Breast epithelium (tissue), 4 donors: ENCODE results near the gene CYP39A1. TPM values are rescaled to one million over a fixed set of nuclear protein-coding genes. Genes with fewer than 3 reads are reported as not detected.
"Not testable (repeated sequence)": the region's sequence is repeated elsewhere in the genome, so short reads cannot be mapped to it uniquely, and the experiment has no call there.

Experiments
- DNase-seq, 2 donors: peaks; one replicate each; pipeline ENCODE4 v3.0.0-alpha.2; 2019; ENCODE audit warnings: low spot score in 2 of 2
- H3K27ac ChIP-seq, 2 donors: fragments of 200-600 bp; sonication (generic) in 1 of 2; one replicate each; pipeline ENCODE4 v1.5.1; 2016 to 2019; ENCODE audit warnings: mild to moderate bottlenecking in 1 of 2
- H3K27me3 ChIP-seq, 2 donors: fragments of 200-600 bp; sonication (generic) in 1 of 2; one replicate each; pipeline versions ENCODE4 v1.5.1 to v1.6.0; 2017 to 2019; ENCODE audit warnings: control low read depth in 1 of 2, mild to moderate bottlenecking in 1 of 2
- H3K36me3 ChIP-seq: fragments of 200-600 bp; one replicate; pipeline ENCODE4 v1.5.1; 2019
- H3K4me1 ChIP-seq, 2 donors: fragments of 200-600 bp; sonication (generic); one replicate each; pipeline ENCODE4 v1.5.1; 2016 to 2019; ENCODE audit warnings: control low read depth in 1 of 2
- H3K4me3 ChIP-seq, 3 donors: fragments of 200-600 bp; sonication (generic); 1 replicate in 2 of 3; 2 replicates in 1 of 3; pipeline ENCODE4 v1.5.1; 2016 to 2019; ENCODE audit warnings: mild to moderate bottlenecking in 3 of 3, moderate library complexity in 2 of 3
- H3K9me3 ChIP-seq, 2 donors: fragments of 200-600 bp; sonication (generic) in 1 of 2; one replicate each; pipeline ENCODE4 v1.5.1; 2016 to 2019; ENCODE audit warnings: control low read depth in 1 of 2
- POLR2A ChIP-seq: fragments of 450-650 bp; IDR thresholded peaks from one replicate; pipeline ENCODE4 v1.6.1; 2016; ENCODE audit warnings: antibody characterized with exemption, mild to moderate bottlenecking, moderate library complexity
- POLR2AphosphoS5 ChIP-seq, 3 donors: sonication (generic); formaldehyde crosslinking; IDR thresholded peaks; one replicate each; pipeline ENCODE4 v1.6.1; 2017; ENCODE audit warnings: antibody characterized with exemption in 3 of 3
- intact Hi-C: fragments of 100-400 bp; cut with DNase I; formaldehyde crosslinking; loops from one replicate; pipeline ENCODE4 v1.15.1; 2023; ENCODE audit warnings: low total_unique reads
- total RNA-seq, 3 donors: library from RNA; depleted of rRNA; stranded (reverse); fragments of >200 nt; gene quantifications; one replicate each; pipeline ENCODE4 v1.1.0, GENCODE V29; 2016
- TF ChIP-seq, protein P1 (sequence below), 3 donors: fragments of 450-650 bp; IDR thresholded peaks; one replicate each; pipeline ENCODE4 v1.5.1; 2016 to 2017; ENCODE audit warnings: antibody characterized with exemption in 3 of 3, mild to moderate bottlenecking in 3 of 3, moderate library complexity in 3 of 3

CYP39A1 gene
- total RNA-seq, 3 donors from 2014 or later, result 1.6 to 12.3 (median 6.9) TPM

DNA sequence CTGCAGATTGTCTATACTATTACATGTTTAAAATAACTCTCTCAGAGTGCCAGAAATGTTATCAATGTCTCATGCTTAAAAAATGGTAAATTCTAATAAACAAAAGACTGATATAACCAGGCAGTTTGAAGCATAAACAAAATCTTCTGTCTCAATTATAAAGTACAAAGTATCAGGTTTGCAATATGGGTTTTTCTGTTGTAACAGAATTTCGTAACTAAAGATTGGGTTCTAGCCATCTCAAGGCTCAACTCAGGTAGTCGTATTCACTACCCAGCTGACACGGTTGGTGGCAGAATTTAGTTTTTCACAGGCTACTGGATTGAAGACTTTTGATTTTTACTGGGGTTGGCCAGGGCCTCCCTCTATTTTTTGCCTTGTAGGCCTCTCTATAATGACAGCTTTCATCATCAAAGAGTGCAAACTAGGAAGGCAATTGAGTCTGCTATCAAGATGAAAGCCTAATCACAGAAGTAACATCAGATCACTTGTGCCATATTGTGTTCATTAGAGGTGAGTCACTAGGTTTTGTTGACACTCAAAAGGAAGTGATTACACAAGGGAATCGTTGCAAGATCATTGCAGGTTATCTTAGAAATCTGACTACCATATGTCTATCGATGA, 3.6 kb downstream of the CYP39A1 start:
- Histone ChIP-seq H3K9me3 (no peaks in the 10 kb centered on the region), H3K4me1 (no peaks in the 10 kb centered on the region), H3K27me3 (no peaks in the 10 kb centered on the region), H3K27ac (no peak overlapping the region), H3K4me3 (no peak overlapping the region), H3K36me3 (no peaks in the 10 kb centered on the region)
- TF ChIP-seq, protein P1, sequence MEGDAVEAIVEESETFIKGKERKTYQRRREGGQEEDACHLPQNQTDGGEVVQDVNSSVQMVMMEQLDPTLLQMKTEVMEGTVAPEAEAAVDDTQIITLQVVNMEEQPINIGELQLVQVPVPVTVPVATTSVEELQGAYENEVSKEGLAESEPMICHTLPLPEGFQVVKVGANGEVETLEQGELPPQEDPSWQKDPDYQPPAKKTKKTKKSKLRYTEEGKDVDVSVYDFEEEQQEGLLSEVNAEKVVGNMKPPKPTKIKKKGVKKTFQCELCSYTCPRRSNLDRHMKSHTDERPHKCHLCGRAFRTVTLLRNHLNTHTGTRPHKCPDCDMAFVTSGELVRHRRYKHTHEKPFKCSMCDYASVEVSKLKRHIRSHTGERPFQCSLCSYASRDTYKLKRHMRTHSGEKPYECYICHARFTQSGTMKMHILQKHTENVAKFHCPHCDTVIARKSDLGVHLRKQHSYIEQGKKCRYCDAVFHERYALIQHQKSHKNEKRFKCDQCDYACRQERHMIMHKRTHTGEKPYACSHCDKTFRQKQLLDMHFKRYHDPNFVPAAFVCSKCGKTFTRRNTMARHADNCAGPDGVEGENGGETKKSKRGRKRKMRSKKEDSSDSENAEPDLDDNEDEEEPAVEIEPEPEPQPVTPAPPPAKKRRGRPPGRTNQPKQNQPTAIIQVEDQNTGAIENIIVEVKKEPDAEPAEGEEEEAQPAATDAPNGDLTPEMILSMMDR (IDR thresholded peaks at IDR 0.05), result no peak
- TF ChIP-seq POLR2A (no peak), POLR2AphosphoS5 (IDR thresholded peaks at IDR 0.05) (no peak)
- intact Hi-C loops, result no loop called here
- DNase-seq, result no peak

DNA sequence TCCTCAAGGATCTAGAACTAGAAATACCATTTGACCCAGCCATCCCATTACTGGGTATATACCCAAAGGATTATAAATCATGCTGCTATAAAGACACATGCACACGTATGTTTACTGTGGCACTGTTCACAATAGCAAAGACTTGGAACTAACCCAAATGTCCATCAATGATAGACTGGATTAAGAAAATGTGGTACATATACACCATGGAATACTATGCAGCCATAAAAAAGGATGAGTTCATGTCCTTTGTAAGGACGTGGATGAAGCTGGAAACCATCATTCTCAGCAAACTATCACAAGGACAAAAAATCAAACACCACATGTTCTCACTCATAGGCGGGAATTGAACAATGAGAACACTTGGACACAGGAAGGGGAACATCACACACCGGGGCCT, 4.5 kb downstream of the CYP39A1 start:
- H3K36me3 ChIP-seq, H3K4me3 ChIP-seq, H3K4me1 ChIP-seq, H3K27me3 ChIP-seq, intact Hi-C loops, H3K27ac ChIP-seq, DNase-seq, H3K9me3 ChIP-seq: not testable (repeated sequence)

DNA sequence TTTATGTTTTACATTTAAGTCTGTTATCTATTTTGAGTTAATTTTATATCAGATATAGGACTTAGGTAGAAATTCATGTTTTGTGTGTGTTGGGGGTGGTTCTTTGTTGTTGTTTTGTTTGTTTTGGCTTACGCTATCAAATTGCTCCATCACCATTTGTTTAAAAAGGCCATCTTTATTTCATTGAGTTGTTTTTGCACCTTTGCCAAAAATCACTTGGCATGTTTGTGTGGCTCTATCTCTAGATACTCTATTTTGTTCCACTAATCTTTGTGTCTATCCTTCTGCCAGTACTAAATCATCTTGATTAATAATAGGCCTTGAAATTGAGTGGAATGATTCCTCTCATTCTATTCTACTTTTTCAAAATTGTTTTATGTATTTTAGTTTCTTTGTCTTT, 7.4 kb downstream of the CYP39A1 start:
- Histone ChIP-seq H3K27me3 (no peaks in the 10 kb centered on the region), H3K36me3 (no peaks in the 10 kb centered on the region), H3K9me3 (no peaks in the 10 kb centered on the region), H3K27ac (no peak overlapping the region), H3K4me3 (no peak overlapping the region), H3K4me1 (no peaks in the 10 kb centered on the region)
- intact Hi-C loops, result no loop called here
- no peak for DNase-seq
- TF ChIP-seq POLR2AphosphoS5 (IDR thresholded peaks at IDR 0.05) (no peak), POLR2A (no peak)
- TF ChIP-seq, protein P1 (IDR thresholded peaks at IDR 0.05), result no peak

DNA sequence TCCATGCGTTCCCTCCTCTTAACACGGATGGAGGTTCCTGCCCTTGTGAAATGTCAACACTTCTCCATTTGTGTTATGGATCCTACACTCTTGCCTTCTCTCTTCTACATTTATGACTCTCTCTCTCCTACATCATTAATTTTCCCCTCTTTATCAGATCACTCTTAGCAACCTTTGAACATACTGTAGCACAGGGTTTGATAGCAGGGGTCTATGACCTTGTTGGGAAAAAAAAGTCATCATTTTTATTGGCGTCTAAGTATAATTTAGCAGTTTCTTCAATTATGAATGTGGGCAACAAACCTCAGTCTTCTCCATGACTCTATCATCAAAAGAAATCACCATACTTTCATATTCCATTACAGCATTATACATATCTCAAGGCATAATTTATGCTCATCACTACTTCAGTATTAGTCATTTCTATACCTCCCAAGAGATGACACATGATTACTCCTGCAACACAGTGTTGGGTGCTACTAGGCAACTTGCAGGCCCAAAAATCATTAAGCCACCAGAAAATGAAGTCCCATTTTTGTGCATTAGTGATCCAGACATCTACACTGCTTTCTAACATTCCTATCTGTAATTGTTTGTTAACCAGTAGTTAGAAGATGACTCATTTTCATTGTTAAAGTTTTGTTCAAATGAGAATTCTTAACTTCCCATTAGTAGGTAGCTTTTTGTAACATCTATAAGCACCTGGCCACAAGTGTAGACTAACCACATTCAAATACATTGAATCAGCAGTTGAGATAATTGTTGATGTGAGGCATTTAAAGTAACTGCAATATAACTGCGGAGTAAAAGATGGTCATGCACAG, 9.5 kb downstream of the CYP39A1 start:
- no peak overlapping the region for H3K27ac ChIP-seq
- no peaks in the 10 kb centered on the region for H3K9me3 ChIP-seq
- H3K4me3 ChIP-seq, result no peak overlapping the region
- no peak for DNase-seq
- no peaks in the 10 kb centered on the region for H3K36me3 ChIP-seq
- intact Hi-C loops, result no loop called here
- TF ChIP-seq, protein P1 (IDR thresholded peaks at IDR 0.05), result no peak
- TF ChIP-seq POLR2A, result no peak
- TF ChIP-seq POLR2AphosphoS5 (IDR thresholded peaks at IDR 0.05), result no peak
- no peaks in the 10 kb centered on the region for H3K4me1 ChIP-seq
- H3K27me3 ChIP-seq, result no peaks in the 10 kb centered on the region

DNA sequence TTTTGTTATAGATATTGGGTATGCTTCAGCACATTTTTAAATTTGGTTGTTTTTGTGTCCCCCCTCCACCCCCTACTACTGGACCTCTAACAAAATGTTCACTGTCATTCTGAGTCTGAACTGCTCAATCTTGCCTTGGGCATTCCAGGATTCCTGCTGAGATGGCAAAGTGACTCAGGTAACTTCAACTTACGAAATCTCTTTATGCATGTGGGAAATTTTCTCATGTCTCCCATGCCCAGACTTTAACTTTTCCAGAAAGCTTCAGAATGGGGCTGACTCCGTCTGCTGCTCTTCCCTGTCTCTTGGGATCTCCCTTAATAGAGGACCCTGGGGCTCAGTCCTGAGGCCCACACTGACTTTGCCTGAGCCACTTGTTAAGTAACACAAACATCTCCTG, 14.0 kb downstream of the CYP39A1 start:
- TF ChIP-seq POLR2A, result no peak
- TF ChIP-seq, protein P1 (IDR thresholded peaks at IDR 0.05), result no peak
- no peak for TF ChIP-seq POLR2AphosphoS5 (IDR thresholded peaks at IDR 0.05)
- Histone ChIP-seq H3K36me3 (no peaks in the 10 kb centered on the region), H3K4me1 (no peaks in the 10 kb centered on the region), H3K9me3 (no peaks in the 10 kb centered on the region), H3K4me3 (no peak overlapping the region), H3K27ac (no peak overlapping the region), H3K27me3 (no peaks in the 10 kb centered on the region)
- intact Hi-C loops, result no loop called here
- no peak for DNase-seq
